PC-9 (cell line): ENCODE results near the gene MAL. TPM values are rescaled to one million over a fixed set of nuclear protein-coding genes. Genes with fewer than 3 reads are reported as not detected.

ENCODE experiments used
- BruUV-seq: library from RNA; stranded (reverse); fragments of 400-500 nt; replicated peaks from 2 replicates; lab custom pipeline; 2021; lab: Mats Ljungman, UMichigan
- CTCF ChIA-PET: fragments of 300-600 bp; sonication (Branson Sonifier 250); formaldehyde crosslinking; loops from one replicate; lab custom pipeline; 2022; ENCODE audit warnings: antibody characterized with exemption; lab: Charles Lee
- POLR2A ChIA-PET: fragments of 300-600 bp; sonication (Branson Sonifier 250); formaldehyde crosslinking; loops from one replicate; lab custom pipeline; 2022; ENCODE audit warnings: antibody characterized with exemption; ENCODE audit not compliant: unreplicated experiment; lab: Charles Lee
- DNase-seq, 2 experiments: peaks; one replicate each; pipeline versions ENCODE4 v3.0.0 to v3.0.0-alpha.2; 2015 to 2022; ENCODE audit warnings: mixed read lengths in 1 of 2
- H2AFZ ChIP-seq: fragments of 200-600 bp; sonication (generic); 2 replicates; pipeline ENCODE4 v1.8.1; 2017; ENCODE audit warnings: antibody characterized with exemption
- H3F3A ChIP-seq: fragments of 200-600 bp; sonication (generic); 2 replicates; pipeline ENCODE4 v1.8.1; 2017; ENCODE audit warnings: antibody characterized with exemption, mild to moderate bottlenecking, low read depth; ENCODE audit not compliant: insufficient read depth
- H3K27ac ChIP-seq: fragments of 200-600 bp; sonication (generic); 2 replicates; pipeline ENCODE4 v1.6.1; 2016; ENCODE audit warnings: mixed run types
- H3K27me3 ChIP-seq: fragments of 200-600 bp; sonication (generic); 2 replicates; pipeline ENCODE4 v1.6.1; 2016; ENCODE audit warnings: low read depth, mixed run types; ENCODE audit not compliant: insufficient read depth
- H3K36me3 ChIP-seq: fragments of 200-600 bp; sonication (generic); 2 replicates; pipeline ENCODE4 v1.6.1; 2016; ENCODE audit warnings: low read depth, mixed run types
- H3K4me1 ChIP-seq: fragments of 200-600 bp; sonication (generic); replicated peaks from 2 replicates; pipeline ENCODE4 v1.6.1; 2016; ENCODE audit warnings: mixed run types; ENCODE audit not compliant: insufficient read depth
- H3K4me2 ChIP-seq: fragments of 200-600 bp; sonication (generic); 2 replicates; pipeline ENCODE4 v1.6.1; 2017; ENCODE audit warnings: mixed run types
- H3K4me3 ChIP-seq: fragments of 200-600 bp; sonication (generic); 2 replicates; pipeline ENCODE4 v1.6.1; 2016; ENCODE audit warnings: mixed run types
- H3K79me2 ChIP-seq: fragments of 200-600 bp; sonication (generic); 2 replicates; pipeline ENCODE4 v1.6.1; 2017; ENCODE audit warnings: low read depth, mixed run types
- H3K9me2 ChIP-seq: fragments of 200-600 bp; sonication (generic); 2 replicates; pipeline ENCODE4 v1.8.1; 2017; ENCODE audit warnings: mild to moderate bottlenecking; ENCODE audit not compliant: insufficient read depth
- H3K9me3 ChIP-seq: fragments of 200-600 bp; sonication (generic); 2 replicates; pipeline ENCODE4 v1.8.1; 2016; ENCODE audit warnings: low read depth; ENCODE audit not compliant: insufficient read depth
- H4K20me1 ChIP-seq: fragments of 200-600 bp; sonication (generic); 2 replicates; pipeline ENCODE4 v1.8.1; 2017; ENCODE audit not compliant: insufficient read depth
- EZH2 ChIP-seq: fragments of 200-600 bp; sonication (generic); IDR thresholded peaks from 2 replicates; pipeline ENCODE4 v1.8.0; 2017; ENCODE audit warnings: antibody characterized with exemption, low read depth
- intact Hi-C: fragments of 100-400 bp; cut with micrococcal nuclease; formaldehyde crosslinking; loops from one replicate; pipeline ENCODE4 v1.10.0; 2022; ENCODE audit not compliant: unreplicated experiment
- total RNA-seq: library from RNA; stranded (reverse); gene quantifications from 2 replicates; pipeline ENCODE4 v1.2.3, GENCODE V29; 2021
- TF ChIP-seq, protein P1 (sequence below): fragments of 200-600 bp; sonication (generic); conservative IDR thresholded peaks from 2 replicates; pipeline ENCODE4 v1.6.1; 2017; ENCODE audit warnings: mixed run types, antibody characterized with exemption, mild to moderate bottlenecking, moderate library complexity

Gene MAL
- total RNA-seq, 1 experiment from 2014 or later: 146 TPM

DNA sequence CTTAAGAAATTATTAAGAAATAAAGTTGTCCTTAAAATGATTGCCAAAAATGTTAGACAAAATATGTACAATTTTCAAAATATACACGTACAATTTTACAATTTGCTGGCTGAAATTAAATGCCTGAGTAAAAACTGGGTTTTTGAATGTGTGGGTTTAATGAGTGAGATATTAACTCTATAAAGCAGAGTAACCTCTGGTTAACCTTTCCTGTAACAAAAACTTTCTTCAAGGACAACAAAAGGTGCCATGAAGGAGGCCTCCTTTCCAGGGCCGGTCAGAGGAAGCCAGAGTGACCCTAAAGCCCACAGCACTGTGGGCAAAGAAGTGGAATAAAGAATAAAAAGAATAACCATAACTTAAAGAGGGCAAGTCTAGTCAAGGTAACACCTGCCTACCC is 16.5 kb upstream of the MAL start:
- H3K4me1 ChIP-seq: peaks cover 9% of the 10 kb centered on the region
- peaks cover 17% of the 10 kb centered on the region; the same call in 1 of the 2 replicates for H3F3A ChIP-seq
- no peak overlapping the region for H3K4me3 ChIP-seq
- peaks cover 7% of the 10 kb centered on the region; the same call in 1 of the 2 replicates for H4K20me1 ChIP-seq
- no peaks in the 10 kb centered on the region for H3K79me2 ChIP-seq
- H3K9me2 ChIP-seq: no peaks in the 10 kb centered on the region
- no peaks in the 10 kb centered on the region for H3K27me3 ChIP-seq
- CTCF ChIA-PET: no interaction called here
- TF ChIP-seq, protein P1, sequence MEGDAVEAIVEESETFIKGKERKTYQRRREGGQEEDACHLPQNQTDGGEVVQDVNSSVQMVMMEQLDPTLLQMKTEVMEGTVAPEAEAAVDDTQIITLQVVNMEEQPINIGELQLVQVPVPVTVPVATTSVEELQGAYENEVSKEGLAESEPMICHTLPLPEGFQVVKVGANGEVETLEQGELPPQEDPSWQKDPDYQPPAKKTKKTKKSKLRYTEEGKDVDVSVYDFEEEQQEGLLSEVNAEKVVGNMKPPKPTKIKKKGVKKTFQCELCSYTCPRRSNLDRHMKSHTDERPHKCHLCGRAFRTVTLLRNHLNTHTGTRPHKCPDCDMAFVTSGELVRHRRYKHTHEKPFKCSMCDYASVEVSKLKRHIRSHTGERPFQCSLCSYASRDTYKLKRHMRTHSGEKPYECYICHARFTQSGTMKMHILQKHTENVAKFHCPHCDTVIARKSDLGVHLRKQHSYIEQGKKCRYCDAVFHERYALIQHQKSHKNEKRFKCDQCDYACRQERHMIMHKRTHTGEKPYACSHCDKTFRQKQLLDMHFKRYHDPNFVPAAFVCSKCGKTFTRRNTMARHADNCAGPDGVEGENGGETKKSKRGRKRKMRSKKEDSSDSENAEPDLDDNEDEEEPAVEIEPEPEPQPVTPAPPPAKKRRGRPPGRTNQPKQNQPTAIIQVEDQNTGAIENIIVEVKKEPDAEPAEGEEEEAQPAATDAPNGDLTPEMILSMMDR: no peak
- TF ChIP-seq EZH2: no peak
- H3K36me3 ChIP-seq: no peaks in the 10 kb centered on the region
- intact Hi-C loops: no loop called here
- H3K4me2 ChIP-seq: no peak overlapping the region
- POLR2A ChIA-PET: no interaction called here
- H3K27ac ChIP-seq: no peak overlapping the region
- no peak overlapping the region for H2AFZ ChIP-seq
- no peaks in the 10 kb centered on the region for H3K9me3 ChIP-seq
- no TSS peak for BruUV-seq
- DNase-seq: no peak

DNA sequence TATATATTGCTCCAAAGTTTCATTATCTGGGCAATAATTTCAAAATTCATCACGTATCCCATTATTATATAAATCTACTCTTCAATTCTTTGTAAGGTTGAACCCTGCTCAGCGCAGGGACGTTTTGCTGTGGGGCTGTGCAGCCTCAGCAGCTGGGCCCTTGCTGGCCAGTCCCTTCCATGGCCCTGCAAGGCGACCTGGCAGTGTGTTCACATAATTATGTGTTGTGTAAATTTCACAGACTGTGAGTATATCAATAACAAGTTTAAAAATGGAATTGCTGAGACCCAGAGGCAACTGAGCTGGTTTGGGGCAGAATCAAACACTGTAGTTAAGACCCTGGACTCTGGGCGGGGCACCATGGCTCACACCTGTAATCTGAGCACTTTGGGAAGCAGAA is 16.1 kb upstream of the MAL start:
- Histone ChIP-seq H3K4me2 (no peak overlapping the region), H3K9me3 (no peaks in the 10 kb centered on the region), H3K79me2 (no peaks in the 10 kb centered on the region), H4K20me1 (peaks cover 7% of the 10 kb centered on the region; the same call in 1 of the 2 replicates), H3K36me3 (no peaks in the 10 kb centered on the region), H3K4me3 (no peak overlapping the region), H2AFZ (no peak overlapping the region), H3F3A (peaks cover 17% of the 10 kb centered on the region; the same call in 1 of the 2 replicates), H3K4me1 (peaks cover 9% of the 10 kb centered on the region), H3K27ac (no peak overlapping the region), H3K27me3 (no peaks in the 10 kb centered on the region), H3K9me2 (no peaks in the 10 kb centered on the region)
- DNase-seq: no peak
- intact Hi-C loops: no loop called here
- BruUV-seq: no TSS peak
- CTCF ChIA-PET: no interaction called here
- POLR2A ChIA-PET: no interaction called here
- TF ChIP-seq, protein P1: no peak
- TF ChIP-seq EZH2: no peak

DNA sequence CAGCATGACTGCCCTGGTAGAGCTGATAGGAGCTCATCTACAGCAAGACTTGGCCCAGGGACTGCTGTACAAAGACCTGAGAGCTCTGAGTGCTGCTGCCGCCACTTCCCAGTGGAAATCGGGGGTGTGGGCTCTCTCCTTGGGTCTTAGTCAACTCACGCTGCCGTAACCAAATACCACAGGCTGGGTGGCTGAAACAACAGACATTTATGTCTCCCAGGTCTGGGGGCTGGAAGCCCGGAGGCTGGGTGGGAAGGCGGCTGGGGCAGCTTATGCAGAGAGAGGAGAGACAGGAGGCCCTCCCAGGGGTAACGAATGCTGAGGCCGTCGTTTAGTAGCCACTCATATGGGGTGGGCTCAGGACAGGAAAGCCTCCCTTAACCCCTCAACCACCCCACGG is 15.4 kb upstream of the MAL start:
- DNase-seq: no peak
- Histone ChIP-seq H3K27ac (no peak overlapping the region), H3K27me3 (no peaks in the 10 kb centered on the region), H3K9me3 (no peaks in the 10 kb centered on the region), H3F3A (peaks cover 17% of the 10 kb centered on the region; the same call in 1 of the 2 replicates), H4K20me1 (peaks cover 7% of the 10 kb centered on the region; the same call in 1 of the 2 replicates), H3K4me1 (peaks cover 9% of the 10 kb centered on the region), H2AFZ (no peak overlapping the region), H3K4me3 (no peak overlapping the region), H3K36me3 (no peaks in the 10 kb centered on the region), H3K4me2 (no peak overlapping the region), H3K79me2 (no peaks in the 10 kb centered on the region), H3K9me2 (no peaks in the 10 kb centered on the region)
- intact Hi-C loops: no loop called here
- CTCF ChIA-PET: no interaction called here
- BruUV-seq: no TSS peak
- no peak for TF ChIP-seq EZH2
- TF ChIP-seq, protein P1: no peak
- POLR2A ChIA-PET: no interaction called here
